Activated CD4-positive, CD25-positive, alpha-beta regulatory T cell (primary cell): ENCODE data around the gene TTC5.
"Not testable (repeated sequence)": the region's sequence is repeated elsewhere in the genome, so short reads cannot be mapped to it uniquely, and the experiment has no call there.

Experiments
- DNase-seq, 4 experiments: peaks; one replicate each; lab custom pipeline; 2025; lab: John Stamatoyannopoulos, UW

The TTC5 gene

DNA sequence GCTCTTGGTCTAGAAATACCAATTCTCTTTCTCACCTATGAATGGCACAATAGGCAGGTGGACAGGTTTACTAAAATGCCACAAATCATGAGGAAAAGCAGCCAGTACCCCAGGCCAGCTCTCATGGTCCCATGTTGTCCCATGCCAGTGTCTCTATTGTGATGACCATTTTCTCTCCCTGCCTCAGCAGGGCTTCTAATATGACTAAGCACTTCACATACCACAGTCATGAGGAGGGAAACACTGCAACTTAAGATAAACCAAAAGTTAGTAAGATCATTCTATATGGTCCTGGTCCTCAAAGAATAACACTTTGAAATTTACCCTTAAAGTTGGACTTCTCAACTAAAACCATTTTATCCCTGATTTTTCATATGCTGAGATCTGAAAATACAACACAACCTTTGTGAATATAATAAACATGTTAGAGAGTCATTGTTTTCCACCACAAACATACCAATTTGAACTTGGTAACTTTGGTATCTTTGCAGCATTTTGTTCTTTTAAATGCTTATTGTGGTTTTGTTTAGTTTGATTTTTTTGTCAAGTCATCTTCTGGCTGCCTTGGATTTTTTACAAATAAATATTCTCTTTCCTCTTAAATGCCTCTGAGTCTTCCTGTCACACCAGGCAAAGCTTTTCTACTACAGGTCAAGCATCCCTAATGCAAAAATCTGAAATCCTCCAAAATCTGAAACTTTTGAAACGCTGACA is 3.6 kb downstream of the TTC5 start:
- no peak for DNase-seq

GRCh38 chr14:20295067-20295466 is 10.7 kb downstream of the TTC5 start:
- no peak for DNase-seq

GRCh38 chr14:20294636-20295035 is 11.1 kb downstream of the TTC5 start:
- DNase-seq = no peak

DNA sequence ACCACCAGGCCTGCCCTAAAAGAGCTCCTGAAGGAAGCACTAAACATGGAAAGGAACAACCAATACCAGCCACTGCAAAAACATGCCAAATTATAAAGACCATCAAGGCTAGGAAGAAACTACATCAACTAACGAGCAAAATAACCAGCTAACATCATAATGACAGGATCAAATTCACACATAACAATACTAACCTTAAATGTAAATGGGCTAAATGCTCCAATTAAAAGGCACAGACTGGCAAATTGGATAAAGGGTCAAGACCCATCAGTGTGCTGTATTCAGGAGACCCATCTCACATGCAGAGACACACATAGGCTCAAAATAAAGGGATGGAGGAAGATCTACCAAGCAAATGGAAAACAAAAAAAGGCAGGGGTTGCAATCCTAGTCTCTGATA is 23.8 kb downstream of the TTC5 start:
- not testable (repeated sequence) for DNase-seq

- not testable (repeated sequence) for DNase-seq
These were observed 25.5 kb downstream of the TTC5 start for GRCh38 chr14:20280265-20280664.

DNA sequence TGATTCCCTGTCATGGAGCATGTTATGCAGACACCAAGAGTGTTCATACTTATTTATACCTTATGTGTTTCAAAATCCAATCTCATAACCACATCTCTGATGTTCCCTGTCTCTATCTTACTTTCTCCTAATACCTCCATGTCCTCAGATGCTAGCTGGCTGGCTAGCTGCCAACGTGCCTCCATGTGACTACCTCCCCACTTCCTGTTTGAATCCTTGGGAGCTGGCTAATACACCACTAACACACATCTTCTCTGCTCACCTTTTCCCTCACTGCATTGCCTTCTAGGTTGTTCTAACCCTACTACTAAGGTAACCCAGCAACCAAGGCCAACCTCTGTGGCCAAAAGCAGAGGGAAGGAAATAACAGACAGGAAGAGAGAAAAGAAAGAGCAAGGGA is 27.3 kb downstream of the TTC5 start:
- DNase-seq = no peak

DNA sequence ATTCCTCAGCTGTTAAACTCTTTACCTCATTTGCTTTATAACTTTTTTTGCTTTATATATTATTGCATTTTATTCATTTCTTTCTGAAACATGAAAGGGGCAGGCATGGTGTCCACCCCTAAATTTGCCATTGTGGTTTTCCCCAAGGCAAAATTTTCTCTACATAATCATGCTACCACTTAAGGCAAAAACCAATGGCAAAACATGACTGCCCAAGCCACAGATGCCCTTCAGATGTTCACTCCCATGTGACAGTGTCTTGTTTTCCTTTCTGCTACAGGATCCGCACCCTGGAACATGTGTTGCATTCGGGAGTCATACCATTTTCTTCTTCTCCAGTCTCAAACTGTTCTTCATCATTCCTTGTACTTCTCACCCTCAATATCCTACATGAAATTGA is 28.3 kb downstream of the TTC5 start:
- DNase-seq = no peak

DNA sequence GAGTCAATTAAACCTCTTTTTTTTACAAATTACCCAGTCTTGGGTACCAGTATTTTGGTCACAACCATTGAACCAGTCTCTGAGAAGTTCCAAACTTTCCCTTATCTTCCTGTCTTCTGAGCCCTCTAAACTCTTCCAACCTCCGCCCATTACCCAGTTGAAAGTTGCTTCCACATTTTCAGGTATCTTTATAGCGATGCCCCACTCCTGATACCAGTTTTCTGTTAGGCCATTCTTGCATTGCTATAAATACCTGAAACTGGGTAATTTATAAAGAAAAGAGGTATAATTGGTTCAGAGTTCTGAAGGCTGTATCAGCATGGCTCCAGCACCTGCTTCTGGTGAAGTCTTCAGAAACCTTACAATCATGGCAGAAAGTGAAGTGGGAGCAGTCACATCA is 31.7 kb downstream of the TTC5 start:
- DNase-seq = no peak

DNA sequence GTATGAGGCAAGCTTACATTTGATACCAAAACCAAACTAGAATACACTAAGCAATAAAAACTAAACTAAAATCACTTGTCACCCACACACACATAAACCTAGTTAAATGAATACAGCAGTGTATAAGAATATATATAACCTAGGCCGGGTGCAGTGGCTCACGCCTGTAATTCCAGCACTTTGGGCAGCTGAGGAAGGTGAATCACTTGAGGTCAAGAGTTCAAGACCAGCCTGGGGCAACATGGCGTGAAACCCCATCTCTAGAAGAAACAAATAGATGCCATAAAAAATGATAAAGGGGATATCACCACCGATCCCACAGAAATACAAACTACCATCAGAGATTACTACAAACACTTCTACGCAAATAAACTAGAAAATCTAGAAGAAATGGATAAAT is 41.4 kb downstream of the TTC5 start:
- not testable (repeated sequence) for DNase-seq

- DNase-seq = no peak
These were observed 43.1 kb downstream of the TTC5 start for GRCh38 chr14:20262642-20263128.

GRCh38 chr14:20247646-20248246 is 58.0 kb downstream of the TTC5 start:
- no peak for DNase-seq
